Activated T-cell treated with anti-CD3 and anti-CD28 coated beads, Interleukin-2, amount 50 U/mL, for 1 hour (primary cell): ENCODE results near the gene PRKN.

ENCODE experiments used
- DNase-seq: peaks from one replicate; pipeline ENCODE4 v3.0.0-alpha.2; 2020

The PRKN gene

DNA sequence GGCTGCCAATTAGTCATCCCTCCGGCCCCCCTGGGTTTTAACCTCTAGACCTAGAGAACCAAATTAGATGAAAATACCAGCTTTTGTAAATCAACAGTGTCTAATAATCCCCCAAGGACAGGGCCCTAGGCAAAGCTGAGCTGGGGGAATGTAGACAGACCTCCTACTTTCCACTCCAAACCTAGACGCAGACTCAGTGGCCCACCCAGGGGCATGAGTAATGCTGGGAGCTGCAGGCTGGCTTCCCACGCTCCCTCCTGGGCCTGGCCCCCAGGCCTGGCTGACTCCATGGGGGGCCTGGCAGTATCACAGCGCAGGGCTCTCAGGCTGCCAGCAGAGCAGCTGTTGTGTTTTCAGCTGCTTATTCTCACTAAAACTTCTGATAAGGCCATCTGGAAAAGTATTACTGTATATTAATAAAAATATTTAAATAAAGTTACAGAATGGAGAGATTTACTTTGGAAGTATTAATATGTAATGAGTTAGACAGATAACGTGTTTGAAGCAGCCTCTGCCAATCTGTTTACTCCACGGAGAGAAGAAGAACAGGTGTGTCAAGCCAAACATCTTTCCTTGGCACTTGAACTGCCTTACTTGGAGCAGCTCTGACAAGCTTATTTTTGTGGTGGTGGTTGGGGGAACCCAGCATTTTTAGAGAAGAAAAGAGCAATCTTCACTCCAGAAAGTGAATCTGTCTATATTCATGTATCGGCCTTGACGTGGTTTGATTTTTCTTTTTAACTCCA is 1309.7 kb downstream of the PRKN start:
- DNase-seq = no peak

DNA sequence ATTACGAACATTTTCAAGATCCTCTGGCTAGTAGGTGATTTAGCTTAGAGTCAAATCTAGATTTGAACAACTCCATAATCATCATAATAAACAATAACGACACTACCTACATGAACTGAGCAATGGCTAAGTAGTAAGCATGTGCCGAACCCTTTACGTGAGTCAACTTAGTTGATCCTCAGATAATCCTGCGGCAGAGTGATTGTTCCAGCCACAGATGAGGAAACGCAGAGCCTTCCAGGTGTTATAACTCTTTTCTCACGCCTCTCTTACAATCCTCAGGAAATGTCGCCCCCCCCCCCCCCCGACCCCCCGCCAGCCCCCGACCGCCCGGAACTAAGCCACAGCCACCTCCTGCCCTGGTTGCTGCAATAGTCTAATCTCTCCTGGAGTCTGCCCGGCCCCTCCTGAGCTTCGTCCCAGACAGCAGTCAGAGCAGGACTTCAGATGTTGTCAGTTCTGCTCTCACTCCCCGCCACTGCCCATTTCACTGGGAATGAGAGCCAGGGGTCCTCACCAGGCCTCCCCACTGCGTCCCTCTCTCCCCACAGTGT is 1312.2 kb downstream of the PRKN start:
- DNase-seq = no peak

DNA sequence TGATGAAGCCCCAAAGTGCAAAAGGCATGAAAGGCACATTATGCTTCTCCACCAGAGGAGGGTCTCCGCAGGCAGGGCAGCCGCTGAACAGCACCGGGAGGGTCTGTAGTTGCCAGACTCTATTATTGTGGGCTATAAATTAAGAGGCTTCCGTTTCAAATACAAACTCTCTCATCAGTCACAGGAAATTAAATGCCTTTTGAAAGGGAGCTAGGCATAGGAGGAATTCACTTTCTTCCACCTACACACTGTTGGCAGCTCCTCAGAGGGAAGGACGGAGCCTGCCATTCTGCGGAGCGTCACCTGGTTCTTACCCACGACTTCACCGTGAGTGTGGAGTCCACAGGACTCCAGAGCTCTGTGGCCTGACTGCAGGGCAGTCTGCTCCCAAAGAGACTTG is 1312.9 kb downstream of the PRKN start:
- DNase-seq = no peak

DNA sequence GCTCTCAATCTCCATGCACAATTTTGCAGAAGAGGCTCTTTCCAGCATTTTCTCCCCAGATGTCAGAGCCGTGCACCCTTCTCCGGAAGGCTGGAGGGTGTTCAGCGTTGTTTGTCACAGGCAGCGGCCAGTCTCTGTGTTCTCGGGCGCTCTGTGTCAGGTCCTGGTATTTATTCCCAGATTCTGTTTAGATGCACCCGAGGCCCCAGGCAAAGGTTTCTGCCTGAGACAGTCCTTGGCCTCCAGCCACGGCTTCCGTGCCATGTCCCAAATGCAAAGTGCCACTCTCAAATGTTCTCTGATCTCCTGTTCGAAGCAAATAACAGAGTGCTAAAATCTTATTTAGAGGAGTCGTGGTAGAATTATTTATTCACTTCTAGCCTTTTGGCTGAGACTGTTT is 1313.4 kb downstream of the PRKN start:
- DNase-seq = no peak

DNA sequence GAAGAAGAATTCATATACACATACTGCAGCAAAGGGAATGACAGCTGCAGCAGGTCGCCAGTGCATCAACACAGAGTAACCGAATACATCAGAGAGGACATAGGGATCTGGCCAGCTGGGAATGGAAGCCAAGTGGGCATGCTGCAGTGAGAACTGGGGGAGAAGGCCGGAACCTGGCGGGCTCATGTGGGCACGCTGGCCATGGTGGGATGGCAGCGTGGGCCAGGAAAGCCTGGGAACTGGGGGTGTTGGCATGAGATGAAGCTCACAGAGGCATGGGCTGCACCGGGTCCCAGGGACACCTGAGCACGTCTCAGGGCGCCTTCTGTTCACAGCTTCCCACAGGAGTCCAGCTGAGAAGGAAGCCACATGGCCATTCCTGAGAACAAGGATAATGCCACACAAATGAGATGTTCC is 1314.2 kb downstream of the PRKN start:
- DNase-seq = no peak

DNA sequence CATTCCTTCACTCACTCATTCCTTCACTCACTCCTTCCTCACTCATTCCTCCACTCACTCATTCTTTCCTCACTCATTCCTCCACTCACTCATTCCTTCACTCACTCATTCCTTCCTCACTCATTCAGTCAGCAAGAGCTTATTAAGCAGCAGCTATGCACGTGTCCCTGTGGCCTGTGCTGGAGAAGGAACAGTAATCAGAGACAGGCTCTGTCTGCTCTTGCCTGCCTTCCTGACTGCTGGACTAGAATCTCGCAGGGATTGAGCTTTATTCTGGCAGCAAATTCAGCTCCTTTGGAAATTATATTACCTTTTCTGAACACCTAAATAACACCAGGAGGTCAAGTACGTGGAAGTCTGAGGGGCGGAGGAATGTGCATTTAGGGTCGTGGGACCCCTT is 1314.8 kb downstream of the PRKN start:
- no peak for DNase-seq

DNA sequence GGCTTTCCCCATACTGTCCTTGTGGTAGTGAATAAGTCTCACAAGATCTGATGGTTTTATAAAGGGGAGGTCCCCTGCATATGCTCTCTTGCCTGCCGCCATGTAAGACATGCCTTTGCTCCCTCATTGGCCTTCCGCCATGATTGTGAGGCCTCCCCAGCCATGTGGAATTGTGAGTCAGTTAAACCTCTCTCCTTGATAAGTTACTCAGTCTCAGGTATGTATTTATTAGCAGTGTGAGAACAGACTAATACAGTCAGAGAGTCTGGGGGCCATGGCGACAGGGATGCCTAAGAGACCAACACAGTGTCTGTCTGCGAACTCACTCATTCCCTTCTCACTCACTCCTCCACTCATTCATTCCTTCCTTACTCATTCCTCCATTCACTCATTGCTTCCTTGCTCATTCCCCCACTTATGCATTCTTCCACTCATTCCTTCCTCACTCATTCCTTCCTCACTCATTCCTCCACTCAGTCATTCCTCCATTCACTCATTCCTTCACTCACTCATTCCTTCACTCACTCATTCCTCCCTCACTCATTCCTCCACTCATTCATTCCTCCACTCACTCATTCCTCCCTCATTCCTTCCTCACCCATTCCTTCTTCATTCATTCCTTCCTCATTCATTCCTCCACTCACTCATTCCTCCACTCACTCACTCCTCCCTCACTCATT is 1316.2 kb downstream of the PRKN start:
- DNase-seq = no peak

DNA sequence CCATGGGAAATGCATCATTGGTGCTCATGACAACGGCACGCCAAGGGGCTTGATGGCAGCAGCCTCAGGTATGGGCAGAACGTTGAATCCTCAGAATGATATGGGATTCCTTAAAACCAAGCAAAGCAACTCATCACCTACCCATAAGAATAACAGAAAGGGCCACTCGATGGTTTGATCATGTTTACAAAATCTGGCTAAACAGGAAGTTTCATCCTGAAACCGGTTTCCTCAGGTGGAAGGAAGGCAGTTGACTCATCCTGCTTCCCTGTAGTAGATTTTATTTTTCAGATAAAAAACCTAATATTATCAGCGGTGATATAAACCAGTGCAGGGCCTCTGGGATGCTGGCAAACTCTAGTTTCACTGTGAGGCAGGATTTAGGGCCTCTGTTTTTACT is 1316.8 kb downstream of the PRKN start:
- DNase-seq = no peak

DNA sequence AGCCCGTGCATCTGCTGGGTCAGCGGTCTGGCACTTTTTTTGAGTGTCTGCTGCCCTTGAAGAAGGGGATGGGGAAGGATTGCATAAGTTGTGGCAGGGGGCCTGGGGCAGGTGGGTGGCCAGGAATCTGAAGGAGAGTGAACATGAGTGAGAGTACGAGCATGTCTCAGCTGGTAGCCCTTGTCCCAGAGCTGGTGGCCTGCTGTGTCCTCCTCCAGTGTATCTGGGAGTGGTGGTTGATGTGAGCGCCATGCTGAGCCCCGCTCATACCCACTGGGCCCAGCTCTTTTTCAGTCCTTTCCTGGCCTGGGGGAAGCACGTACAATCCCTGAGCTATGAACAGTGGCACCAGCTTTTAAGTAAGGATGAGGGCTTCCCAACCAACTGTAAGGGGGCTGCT is 1317.5 kb downstream of the PRKN start:
- DNase-seq = no peak

DNA sequence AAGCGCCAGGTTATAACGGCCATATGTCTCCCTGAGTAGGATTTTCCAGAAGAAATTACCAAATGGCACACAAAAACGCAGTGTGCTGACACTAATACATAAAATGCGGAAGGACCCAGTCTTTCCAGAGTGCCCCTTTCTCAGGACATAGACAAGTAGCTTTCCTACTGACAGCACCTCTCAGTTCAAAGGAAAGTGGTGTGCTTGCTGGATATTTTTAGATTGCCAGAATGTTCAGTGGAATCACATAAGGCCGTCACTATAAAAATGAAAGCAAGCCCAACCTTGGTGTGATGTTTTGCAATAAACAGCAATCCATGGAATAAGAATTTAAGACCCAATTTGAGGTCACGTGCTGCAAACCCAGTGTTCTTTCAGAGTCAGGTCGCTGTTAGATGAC is 1318.2 kb downstream of the PRKN start:
- no peak for DNase-seq

DNA sequence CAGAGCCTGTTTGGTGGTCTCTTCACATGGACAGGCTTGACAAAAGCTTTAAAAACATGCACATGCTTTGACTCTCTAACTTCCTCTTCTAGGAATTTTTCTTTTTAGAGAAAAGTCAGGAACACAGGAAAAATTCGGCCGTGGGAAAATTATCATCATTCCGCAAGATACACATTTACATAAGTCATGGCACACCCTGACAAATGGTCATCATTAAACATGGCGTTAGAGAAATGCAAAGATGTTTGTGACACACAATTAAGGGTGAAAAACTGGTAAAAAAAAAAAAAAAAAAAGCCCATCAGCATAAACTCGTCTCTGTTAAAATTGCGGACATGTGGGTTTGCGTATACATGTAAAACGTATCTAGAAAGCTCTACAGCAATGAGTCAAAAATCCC is 1319.5 kb downstream of the PRKN start:
- DNase-seq = no peak

DNA sequence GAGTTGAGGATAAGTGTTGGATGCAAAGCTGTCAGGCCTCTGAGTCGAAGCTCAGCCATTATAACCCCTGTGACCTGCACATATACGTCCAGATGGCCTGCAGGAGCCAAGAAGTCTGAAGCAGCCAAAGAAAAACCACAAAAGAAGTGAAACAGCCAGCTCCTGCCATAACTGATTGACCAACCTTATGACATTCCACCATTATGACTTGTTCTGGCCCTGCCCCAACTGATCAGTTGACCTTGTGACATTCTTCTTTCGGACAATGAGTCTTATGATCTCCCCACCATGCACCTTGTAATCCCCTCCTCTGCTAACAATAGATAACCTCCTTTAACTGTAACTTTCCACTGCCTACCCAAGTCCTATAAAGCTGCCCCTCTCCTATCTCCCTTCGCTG is 1320.0 kb downstream of the PRKN start:
- DNase-seq = no peak

DNA sequence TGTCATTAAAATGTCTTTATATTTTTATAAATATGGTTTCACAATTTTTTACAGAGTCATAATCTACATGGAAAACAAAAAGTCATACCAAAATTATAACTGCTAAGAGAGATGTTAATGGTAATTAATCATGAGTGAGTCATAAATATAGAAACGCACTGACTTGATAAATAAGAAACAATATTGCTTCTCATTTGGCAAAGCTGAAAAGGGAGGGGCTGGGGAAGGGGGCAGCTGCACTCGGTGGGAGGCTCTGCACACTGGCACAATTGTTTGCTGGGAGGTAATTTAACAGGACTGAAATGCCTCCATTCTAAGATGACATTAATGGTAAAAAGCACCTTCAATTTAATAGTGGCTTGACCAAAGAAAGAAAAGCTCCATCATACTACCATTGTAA is 1320.5 kb downstream of the PRKN start:
- DNase-seq = no peak

DNA sequence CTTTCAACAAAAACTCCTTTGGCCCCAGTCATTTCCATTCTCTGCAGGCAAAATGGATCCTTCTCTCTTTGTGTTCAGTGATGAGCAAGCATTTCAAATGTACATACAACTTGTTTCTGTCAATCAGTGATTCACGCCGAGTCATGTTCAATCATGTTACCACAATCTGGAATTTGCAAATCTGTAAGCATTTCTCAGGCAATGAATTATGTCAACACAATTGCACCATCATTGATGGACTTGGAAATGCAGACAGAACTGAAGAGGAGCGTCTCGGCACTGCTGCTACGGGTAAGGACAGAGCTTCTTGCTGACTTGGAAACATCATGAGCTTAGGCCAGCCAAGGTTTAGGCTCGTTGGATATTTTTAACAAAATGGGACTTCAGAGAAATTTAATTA is 1320.9 kb downstream of the PRKN start:
- DNase-seq = no peak

DNA sequence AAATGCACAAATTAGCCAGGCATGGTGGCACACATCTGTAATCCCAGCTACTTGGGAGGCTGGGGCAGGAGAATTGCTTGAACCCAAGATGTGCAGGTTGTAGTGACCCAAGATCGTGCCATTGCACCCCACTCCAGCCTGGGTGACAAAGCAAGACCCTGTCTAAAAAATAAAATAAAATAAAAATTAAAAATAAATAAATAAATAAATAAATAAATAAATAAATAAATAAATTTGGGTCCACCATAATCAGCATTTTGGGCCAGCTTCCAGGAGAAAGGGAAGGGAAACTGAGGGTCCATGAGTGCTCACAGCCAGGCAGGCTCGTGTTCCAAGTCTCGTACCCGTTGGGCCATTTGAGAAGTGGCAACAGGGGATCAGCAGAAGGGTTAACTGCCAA is 1322.1 kb downstream of the PRKN start:
- DNase-seq = no peak

DNA sequence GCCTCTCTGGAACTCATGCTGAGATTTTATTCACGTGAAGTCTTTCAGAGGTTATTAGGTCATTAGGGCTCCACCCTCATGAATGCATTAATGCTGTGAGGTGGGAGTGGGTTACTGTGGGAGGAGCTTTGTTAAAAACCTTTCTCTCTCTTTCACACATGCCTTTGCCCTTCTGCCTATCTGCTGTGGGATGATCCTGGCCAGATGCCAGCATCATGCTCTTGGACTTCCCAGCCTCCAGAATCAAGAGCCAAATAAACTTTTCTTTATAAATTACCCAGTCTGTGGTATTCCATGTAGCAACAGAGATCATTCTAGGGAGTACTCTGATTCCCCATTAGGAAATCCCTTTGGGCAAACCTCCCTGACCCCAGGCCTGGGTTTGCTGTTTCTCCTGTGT is 1323.8 kb downstream of the PRKN start:
- DNase-seq = no peak

DNA sequence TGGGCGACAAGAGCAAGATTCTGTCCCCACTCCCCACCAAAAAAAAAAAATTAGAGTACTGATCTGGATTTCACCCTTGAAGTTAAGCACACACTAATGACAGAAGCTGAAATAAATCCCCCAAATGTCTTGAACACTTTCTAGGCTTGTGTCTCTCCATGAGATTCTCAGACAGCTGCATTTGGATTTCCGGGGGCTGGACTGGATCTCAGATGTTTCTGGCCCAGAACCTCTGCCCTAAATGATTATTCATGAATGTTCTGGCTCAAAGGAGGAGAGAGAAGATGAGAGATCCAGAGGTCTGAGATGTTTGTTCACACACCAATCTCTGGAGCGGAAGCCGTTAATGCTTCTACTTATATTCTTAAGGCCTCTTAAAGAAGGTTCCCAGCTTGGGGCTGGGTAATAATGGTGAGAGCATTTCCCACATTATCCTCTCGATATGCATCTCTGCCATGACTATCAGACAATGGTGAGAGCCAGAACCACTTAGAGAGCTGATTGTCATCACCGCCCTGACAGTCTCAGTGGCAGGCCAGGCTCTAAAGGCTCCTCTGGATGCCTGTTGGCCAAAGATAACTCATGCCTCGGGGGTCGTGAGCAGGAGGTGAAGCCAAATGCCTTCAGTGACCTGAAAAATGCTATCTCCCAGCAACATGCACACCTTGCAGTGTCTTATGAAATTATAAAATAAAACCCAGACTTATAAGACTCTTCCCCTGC is 1325.8 kb downstream of the PRKN start:
- DNase-seq = no peak

DNA sequence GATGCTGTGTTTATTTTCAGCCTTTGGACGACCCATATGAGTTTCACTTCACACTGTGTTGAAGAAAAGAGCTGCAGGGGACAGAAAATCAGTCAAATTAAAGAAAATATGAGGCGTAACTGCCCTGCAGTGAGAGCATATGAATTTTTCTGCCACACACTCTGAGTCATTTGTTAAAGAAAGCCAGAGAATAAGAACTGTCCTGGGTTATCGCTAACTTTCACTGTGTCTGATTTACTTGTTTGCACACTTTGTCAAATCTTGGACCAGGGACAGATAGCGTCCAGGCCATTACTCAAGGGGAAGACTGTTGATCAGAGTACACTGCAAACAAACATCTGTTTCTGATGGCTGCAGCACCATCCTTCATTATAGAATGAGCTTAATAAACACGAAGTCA is 1326.9 kb downstream of the PRKN start:
- DNase-seq = no peak

DNA sequence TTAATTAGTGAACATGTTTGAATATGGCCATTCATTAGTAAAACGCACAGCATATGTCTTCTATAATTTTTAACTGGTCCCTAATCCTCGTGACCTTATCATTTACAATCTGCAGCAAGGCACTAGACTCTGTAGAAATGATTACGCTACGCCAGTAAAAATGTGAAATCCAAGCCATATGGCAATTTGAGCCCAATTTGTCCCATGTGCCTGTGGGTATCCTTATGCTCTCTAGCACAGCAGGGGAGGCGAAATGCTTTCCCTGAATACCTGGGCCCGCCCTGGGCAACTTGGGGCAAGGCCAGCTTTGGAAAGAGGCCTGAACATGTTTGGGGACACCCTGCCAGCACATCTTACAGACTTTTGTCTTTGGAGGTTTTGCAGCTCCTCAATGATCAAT is 1331.0 kb downstream of the PRKN start:
- DNase-seq = no peak

DNA sequence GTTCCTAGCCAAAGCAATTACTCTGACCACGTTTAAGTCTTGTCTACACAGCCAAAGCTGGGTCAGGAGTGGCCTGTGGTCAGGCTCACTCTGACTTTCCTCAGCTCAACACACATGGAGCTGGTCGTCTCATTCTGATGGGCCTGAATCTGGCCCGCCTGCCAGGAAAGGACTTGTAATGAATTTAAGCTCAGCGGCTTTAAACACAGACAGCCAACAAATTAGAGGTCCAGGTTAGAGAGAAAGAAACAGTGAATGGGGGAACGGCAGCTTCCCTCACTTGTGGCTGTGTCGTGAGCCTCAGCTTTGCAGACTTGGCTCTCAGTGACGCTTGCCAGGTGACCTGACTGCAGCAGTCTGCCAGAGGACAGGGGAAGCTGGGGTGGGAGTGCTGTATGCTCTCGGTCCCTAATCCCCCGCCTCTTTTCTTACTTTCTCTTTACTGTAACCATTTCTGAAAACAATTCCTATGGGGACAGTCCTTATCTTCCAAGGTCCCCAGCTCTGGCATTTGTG is 1331.8 kb downstream of the PRKN start:
- DNase-seq = no peak

DNA sequence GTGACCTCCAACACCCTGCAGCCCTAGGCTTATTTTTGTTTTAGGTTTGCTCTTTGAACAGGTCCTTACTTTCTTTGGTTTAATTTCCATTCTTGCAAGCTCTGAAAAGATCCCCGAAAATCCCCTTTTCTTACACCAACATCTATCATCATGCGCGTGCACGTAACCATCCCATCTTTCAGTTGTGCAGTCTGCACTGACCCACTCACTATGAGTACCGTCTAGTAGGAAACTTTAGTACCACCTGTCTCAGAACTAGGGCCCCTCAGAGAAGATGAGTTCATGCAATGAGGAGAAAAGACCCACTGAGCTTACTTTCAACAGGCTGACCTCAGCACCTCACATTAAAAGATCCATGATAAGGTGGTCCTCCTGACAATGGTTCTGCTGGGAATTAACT is 1333.1 kb downstream of the PRKN start:
- DNase-seq = no peak

DNA sequence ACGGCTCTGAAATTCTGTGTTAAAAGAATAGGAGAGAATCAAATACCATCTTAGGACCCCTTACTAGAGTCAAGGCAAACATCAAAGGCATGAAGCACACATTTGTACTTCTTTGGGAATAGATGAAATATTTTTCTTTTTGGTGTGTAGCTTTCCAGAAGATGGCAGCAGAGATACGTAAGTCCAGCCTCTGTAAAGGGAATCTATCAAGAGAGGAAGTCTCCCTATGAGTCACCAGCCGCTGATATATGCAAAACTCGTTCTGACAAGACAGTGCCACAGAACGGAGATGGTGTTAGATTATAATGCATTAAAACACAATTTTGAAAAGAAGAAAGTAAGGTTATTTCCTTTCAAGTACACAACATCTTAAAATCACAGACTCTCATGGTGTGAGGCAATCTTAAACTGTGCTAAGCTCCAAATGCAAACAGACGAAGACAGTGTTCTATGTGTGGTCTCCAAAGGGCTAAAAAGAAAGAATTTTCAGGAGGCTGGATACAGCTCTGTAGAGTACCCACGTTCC is 1333.7 kb downstream of the PRKN start:
- no peak for DNase-seq

DNA sequence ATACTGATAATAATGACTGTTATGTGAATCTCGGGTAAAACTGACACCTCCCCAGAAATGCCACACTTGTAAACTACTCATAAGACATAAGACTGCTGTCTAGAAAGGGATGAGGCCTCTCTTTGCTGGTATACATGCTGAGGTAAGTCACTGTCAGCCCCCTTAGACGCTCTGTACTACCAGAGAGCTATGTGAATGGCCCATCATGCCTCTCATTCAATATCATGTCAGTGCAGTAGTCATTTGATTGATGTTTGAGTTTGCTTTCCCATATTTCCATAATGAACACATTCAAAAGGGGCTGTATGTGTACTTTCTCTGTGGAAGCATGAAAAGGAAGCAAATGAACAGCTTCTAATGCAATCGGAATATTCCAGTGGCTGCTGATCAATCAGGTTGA is 1334.3 kb downstream of the PRKN start:
- DNase-seq = no peak
